Liver (tissue), 9 donors: ENCODE measurements around the gene FBXO3. TPM values are rescaled to one million over a fixed set of nuclear protein-coding genes. Genes with fewer than 3 reads are reported as not detected.
A peak's percentile ranks its signal among the peaks of the same experiment; 100 is the strongest.

Source experiments
- DNase-seq: peaks from one replicate; pipeline ENCODE4 v3.0.0-alpha.2; 2017; ENCODE audit warnings: low spot score
- H3K27ac ChIP-seq, 2 donors: one replicate each; pipeline ENCODE4 v1.7.0; 2013; ENCODE audit warnings: inconsistent platforms in 2 of 2, low read length in 2 of 2, control low read depth in 1 of 2, low read depth in 1 of 2, mild to moderate bottlenecking in 1 of 2
- H3K27me3 ChIP-seq, 4 donors: one replicate each; pipeline versions ENCODE4 v1.6.1 to v1.7.0; 2013; ENCODE audit warnings: low read length in 3 of 4, inconsistent platforms in 1 of 4, mild to moderate bottlenecking in 1 of 4, moderate library complexity in 1 of 4; ENCODE audit not compliant: control insufficient read depth in 4 of 4, insufficient read depth in 4 of 4
- H3K36me3 ChIP-seq, 4 donors: one replicate each; pipeline versions ENCODE4 v1.6.1 to v1.7.0; 2013; ENCODE audit warnings: low read length in 3 of 4, mild to moderate bottlenecking in 3 of 4, low read depth in 1 of 4, moderate library complexity in 1 of 4; ENCODE audit not compliant: control insufficient read depth in 4 of 4, insufficient read depth in 3 of 4
- H3K4me1 ChIP-seq, 4 donors: one replicate each; pipeline versions ENCODE4 v1.6.1 to v1.7.0; 2013; ENCODE audit warnings: low read length in 3 of 4, mild to moderate bottlenecking in 3 of 4, moderate library complexity in 1 of 4; ENCODE audit not compliant: control insufficient read depth in 4 of 4, insufficient read depth in 4 of 4
- H3K4me3 ChIP-seq, 3 donors: one replicate each; pipeline versions ENCODE4 v1.6.1 to v1.7.0; 2013; ENCODE audit warnings: low read length in 3 of 3, control low read depth in 1 of 3, low read depth in 1 of 3, mild to moderate bottlenecking in 1 of 3
- H3K9ac ChIP-seq, 2 donors: one replicate each; pipeline ENCODE4 v1.7.0; 2013; ENCODE audit warnings: low read length in 2 of 2, mild to moderate bottlenecking in 2 of 2, moderate library complexity in 2 of 2, control low read depth in 1 of 2, low read depth in 1 of 2
- H3K9me3 ChIP-seq, 4 donors: one replicate each; pipeline versions ENCODE4 v1.6.1 to v1.7.0; 2013; ENCODE audit warnings: low read length in 3 of 4; ENCODE audit not compliant: control insufficient read depth in 4 of 4
- EGR1 ChIP-seq, 2 donors: IDR thresholded peaks; 2 replicates each; pipeline ENCODE4 v1.6.1; 2016 to 2018; ENCODE audit warnings: antibody characterized with exemption in 2 of 2, low read depth in 2 of 2
- FOXA1 ChIP-seq: IDR thresholded peaks from 2 replicates; pipeline ENCODE4 v1.6.1; 2016; ENCODE audit warnings: antibody characterized with exemption
- FOXA2 ChIP-seq: IDR thresholded peaks from 2 replicates; pipeline ENCODE4 v1.6.1; 2016; ENCODE audit warnings: antibody characterized with exemption
- GABPA ChIP-seq, 2 donors: IDR thresholded peaks in 1 of 2; conservative IDR thresholded peaks in 1 of 2; 2 replicates each; pipeline ENCODE4 v1.6.1; 2016; ENCODE audit warnings: antibody characterized with exemption in 2 of 2, mild to moderate bottlenecking in 1 of 2, moderate library complexity in 1 of 2
- HNF4A ChIP-seq, 2 donors: conservative IDR thresholded peaks; 2 replicates each; pipeline ENCODE4 v1.6.1; 2016; ENCODE audit warnings: antibody characterized with exemption in 2 of 2, mild to moderate bottlenecking in 2 of 2
- JUND ChIP-seq, 2 donors: IDR thresholded peaks; 2 replicates each; pipeline ENCODE4 v1.6.1; 2016; ENCODE audit warnings: antibody characterized with exemption in 2 of 2
- NR2F2 ChIP-seq: IDR thresholded peaks from 2 replicates; pipeline ENCODE4 v1.6.1; 2016; ENCODE audit warnings: antibody characterized with exemption
- RAD21 ChIP-seq, 2 donors: IDR thresholded peaks; 2 replicates each; pipeline ENCODE4 v1.6.1; 2016; ENCODE audit warnings: antibody characterized with exemption in 2 of 2, mild to moderate bottlenecking in 2 of 2
- RXRA ChIP-seq, 2 donors: IDR thresholded peaks; 2 replicates each; pipeline ENCODE4 v1.6.1; 2017 to 2018; ENCODE audit warnings: antibody characterized with exemption in 2 of 2, mild to moderate bottlenecking in 1 of 2
- SP1 ChIP-seq: IDR thresholded peaks from 2 replicates; pipeline ENCODE4 v1.6.1; 2018; ENCODE audit warnings: antibody characterized with exemption, mild to moderate bottlenecking
- TAF1 ChIP-seq: conservative IDR thresholded peaks from 2 replicates; pipeline ENCODE4 v1.6.1; 2016; ENCODE audit warnings: antibody characterized with exemption, mild to moderate bottlenecking
- YY1 ChIP-seq: IDR thresholded peaks from 2 replicates; pipeline ENCODE4 v1.6.1; 2016; ENCODE audit warnings: antibody characterized with exemption, mild to moderate bottlenecking
- WGBS: extraction: QIAGEN DNeasy Blood & Tissue Kit; methylation state at CpG from one replicate; pipeline ENCODE4 v1.1.7; 2013; 5-methylcytosine and 5-hydroxymethylcytosine counted together
- polyA plus RNA-seq, 2 donors: library from polyadenylated mRNA; stranded (reverse) in 1 of 2; unstranded in 1 of 2; fragments of 200-250 nt in 1 of 2; fragments of >200 nt in 1 of 2; fragmentation: Nextera tagmentation in 1 of 2; extraction: Ambion mirVana in 1 of 2; gene quantifications; one replicate each; pipeline versions ENCODE4 v1.2.1 to v1.2.3, GENCODE V29; 2013 to 2015
- total RNA-seq, 2 donors: library from RNA; depleted of rRNA; stranded (reverse); fragments of >200 nt; gene quantifications; one replicate each; pipeline ENCODE4 v1.2.3, GENCODE V29; 2014
- TF ChIP-seq, protein P1 (sequence below): IDR thresholded peaks from 2 replicates; pipeline ENCODE4 v1.6.1; 2016; ENCODE audit warnings: antibody characterized with exemption
- TF ChIP-seq, protein P2 (sequence below): IDR thresholded peaks from 2 replicates; pipeline ENCODE4 v1.6.1; 2016; ENCODE audit warnings: antibody characterized with exemption
- TF ChIP-seq, protein P3 (sequence below): IDR thresholded peaks from 2 replicates; pipeline ENCODE4 v1.6.1; 2016; ENCODE audit warnings: antibody characterized with exemption
- TF ChIP-seq, protein P4 (sequence below): IDR thresholded peaks from 2 replicates; pipeline ENCODE4 v1.6.1; 2016; ENCODE audit warnings: antibody characterized with exemption, mild to moderate bottlenecking
- donor health status: healthy.
- donor health status: healthy.
- donor health status: healthy.
- donor health status: healthy.
- donor health status: healthy.

FBXO3 gene
- total and polyA plus RNA-seq, 4 donors, result 12.2 to 36.4 (median 18.8) TPM

DNA sequence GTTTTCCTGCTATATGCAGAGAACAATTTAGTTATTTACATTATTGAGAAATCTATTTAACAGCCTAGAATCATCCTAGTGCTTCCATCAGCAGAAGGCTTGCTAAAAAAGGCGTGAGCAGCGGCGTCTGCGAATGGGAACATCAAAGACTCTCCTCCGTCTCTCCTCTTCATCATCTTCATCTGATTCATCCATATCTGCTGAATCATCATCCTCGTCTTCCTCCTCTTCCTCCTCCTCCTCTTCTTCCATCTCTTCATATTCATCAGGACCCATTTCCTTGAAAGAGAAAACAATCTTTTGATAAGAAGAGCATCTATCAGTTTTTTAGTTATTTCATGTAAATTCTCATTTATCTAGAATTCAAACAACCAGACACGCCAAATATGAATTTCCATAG is 32.5 kb downstream of the FBXO3 start:
- 91% methylated on average over 7 of the region's 7 CpGs for WGBS
- peaks cover 0 to 9% (median 6%) of the 10 kb centered on the region in 4 donors for H3K36me3 ChIP-seq

DNA sequence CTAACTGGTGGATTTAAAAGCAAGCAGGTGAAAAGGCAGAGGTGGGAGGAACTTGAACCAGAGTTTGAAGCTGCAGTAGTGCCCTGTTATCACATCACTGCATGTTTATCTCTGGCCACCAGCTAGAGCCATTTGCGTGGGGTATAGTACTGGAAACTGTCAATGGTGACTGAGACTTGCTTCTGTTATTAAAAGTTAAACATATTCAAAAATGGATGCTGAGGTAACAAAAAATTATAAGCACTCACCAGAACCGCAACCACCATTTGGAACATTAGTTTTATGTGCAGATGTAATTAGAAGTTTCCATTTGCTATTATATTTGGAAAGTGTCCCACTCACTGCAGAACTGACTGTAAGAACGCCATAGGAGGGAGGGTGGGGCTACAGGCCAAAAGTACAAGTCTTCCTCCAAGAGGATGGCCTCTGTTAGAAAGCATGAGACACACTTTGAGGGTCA is 36.9 kb downstream of the FBXO3 start:
- Histone ChIP-seq H3K4me1 (peaks cover 0 to 21% (median 10%) of the 10 kb centered on the region in 4 donors), H3K9me3 (no peaks in the 10 kb centered on the region), H3K27ac (peak overlapping the region; percentile 94), H3K4me3 (no peak overlapping the region), H3K27me3 (no peaks in the 10 kb centered on the region), H3K36me3 (no peaks in the 10 kb centered on the region), H3K9ac (peak overlapping the region in 1 of 2 donors; percentile 21)
- TF ChIP-seq YY1, result no peak
- WGBS, result 76% methylated on average over 3 of the region's 3 CpGs
- no peak for DNase-seq

More for the DNA sequence above, 32.5 kb downstream of the FBXO3 start:
- Histone ChIP-seq H3K9me3 (no peaks in the 10 kb centered on the region), H3K27ac (no peak overlapping the region), H3K9ac (no peak overlapping the region), H3K4me1 (peaks cover 0 to 17% (median 7%) of the 10 kb centered on the region in 4 donors), H3K4me3 (no peak overlapping the region), H3K27me3 (no peaks in the 10 kb centered on the region)
- DNase-seq, result no peak
- TF ChIP-seq EGR1 (IDR thresholded peaks at IDR 0.05; ENCODE audit: low read depth in 2 of 2) (no peak), TAF1 (no peak), SP1 (no peak), FOXA1 (no peak), HNF4A (conservative IDR thresholded peaks at IDR 0.05) (no peak), RAD21 (IDR thresholded peaks at IDR 0.05) (no peak), FOXA2 (no peak), JUND (IDR thresholded peaks at IDR 0.05) (no peak), GABPA (IDR thresholded peaks at IDR 0.05 in 1 of 2, conservative IDR thresholded peaks at IDR 0.05 in 1 of 2) (no peak), YY1 (no peak)
- TF ChIP-seq, protein P1, sequence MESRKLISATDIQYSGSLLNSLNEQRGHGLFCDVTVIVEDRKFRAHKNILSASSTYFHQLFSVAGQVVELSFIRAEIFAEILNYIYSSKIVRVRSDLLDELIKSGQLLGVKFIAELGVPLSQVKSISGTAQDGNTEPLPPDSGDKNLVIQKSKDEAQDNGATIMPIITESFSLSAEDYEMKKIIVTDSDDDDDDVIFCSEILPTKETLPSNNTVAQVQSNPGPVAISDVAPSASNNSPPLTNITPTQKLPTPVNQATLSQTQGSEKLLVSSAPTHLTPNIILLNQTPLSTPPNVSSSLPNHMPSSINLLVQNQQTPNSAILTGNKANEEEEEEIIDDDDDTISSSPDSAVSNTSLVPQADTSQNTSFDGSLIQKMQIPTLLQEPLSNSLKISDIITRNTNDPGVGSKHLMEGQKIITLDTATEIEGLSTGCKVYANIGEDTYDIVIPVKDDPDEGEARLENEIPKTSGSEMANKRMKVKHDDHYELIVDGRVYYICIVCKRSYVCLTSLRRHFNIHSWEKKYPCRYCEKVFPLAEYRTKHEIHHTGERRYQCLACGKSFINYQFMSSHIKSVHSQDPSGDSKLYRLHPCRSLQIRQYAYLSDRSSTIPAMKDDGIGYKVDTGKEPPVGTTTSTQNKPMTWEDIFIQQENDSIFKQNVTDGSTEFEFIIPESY, result no peak

DNA sequence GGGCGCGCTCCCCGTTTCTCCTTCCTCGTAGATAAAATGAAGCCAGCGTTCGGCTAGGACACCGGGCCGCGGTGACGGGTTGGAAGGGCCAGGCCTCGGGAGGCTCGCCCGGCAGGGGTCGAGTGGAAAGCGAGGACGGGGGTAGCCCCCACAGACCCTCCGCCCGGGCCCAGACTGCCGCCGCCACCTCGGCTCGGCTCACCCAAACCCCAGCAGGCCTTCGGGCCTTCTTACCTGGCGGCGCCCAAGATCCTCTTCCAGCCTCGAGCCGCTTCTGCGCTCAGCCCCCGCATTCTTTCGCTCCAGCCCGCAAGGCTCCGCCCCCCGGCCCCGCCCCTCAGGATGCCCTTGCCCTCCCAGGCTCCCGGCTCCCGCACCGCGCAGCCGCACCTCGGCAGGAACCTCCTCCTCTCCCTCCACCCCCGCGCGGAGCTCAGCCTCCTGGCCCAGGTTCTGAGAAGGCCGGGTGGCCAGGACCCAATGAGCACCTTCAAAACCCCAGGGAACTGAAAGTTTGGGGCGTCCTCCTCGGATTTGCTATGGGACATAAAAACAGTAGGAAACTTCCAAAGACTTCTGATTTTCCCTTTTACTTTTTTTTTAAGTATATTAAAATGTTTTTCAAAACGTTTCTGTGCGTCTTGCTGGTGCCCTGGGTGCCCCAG is 38.0 kb downstream of the FBXO3 start, which contains the start of gene CD59:
Gene CD59 (minus strand): TSS at position 276 of the 665 bp plus-strand sequence. CDS start 13,978 bp downstream, outside the sequence.
- Histone ChIP-seq H3K27me3 (no peaks in the 10 kb centered on the region), H3K9ac (peak within 1 kb of the TSS; percentile 60 to 64), H3K4me1 (peaks cover 0 to 27% (median 10%) of the 10 kb centered on the region in 4 donors), H3K36me3 (no peaks in the 10 kb centered on the region), H3K4me3 (peak within 1 kb of the TSS; percentile 57 to 95 (median 77)), H3K27ac (peak within 1 kb of the TSS; percentile 94), H3K9me3 (no peaks in the 10 kb centered on the region)
- 1% methylated on average over 48 of the region's 48 CpGs for WGBS
- TF ChIP-seq, protein P2, sequence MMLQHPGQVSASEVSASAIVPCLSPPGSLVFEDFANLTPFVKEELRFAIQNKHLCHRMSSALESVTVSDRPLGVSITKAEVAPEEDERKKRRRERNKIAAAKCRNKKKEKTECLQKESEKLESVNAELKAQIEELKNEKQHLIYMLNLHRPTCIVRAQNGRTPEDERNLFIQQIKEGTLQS, result no peak
- TF ChIP-seq JUND (IDR thresholded peaks at IDR 0.05), result peak; percentile 7 to 36
- peak in 1 of 2 donors; percentile 2 for TF ChIP-seq RXRA (IDR thresholded peaks at IDR 0.05)
- TF ChIP-seq, protein P1, result no peak
- peak; percentile 15 for TF ChIP-seq NR2F2
- no peak for TF ChIP-seq YY1
- TF ChIP-seq EGR1 (IDR thresholded peaks at IDR 0.05; ENCODE audit: low read depth in 2 of 2), result peak; percentile 94 to 98
- TF ChIP-seq SP1, result peak; percentile 64
- peak; percentile 53 for TF ChIP-seq TAF1
- peak in 1 of 2 donors; percentile 19 for TF ChIP-seq HNF4A (conservative IDR thresholded peaks at IDR 0.05)
- TF ChIP-seq, protein P3, sequence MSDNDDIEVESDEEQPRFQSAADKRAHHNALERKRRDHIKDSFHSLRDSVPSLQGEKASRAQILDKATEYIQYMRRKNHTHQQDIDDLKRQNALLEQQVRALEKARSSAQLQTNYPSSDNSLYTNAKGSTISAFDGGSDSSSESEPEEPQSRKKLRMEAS, result no peak
- peak; percentile 18 for TF ChIP-seq FOXA1
- peak; percentile 14 to 15 for TF ChIP-seq RAD21 (IDR thresholded peaks at IDR 0.05)
- TF ChIP-seq, protein P4, sequence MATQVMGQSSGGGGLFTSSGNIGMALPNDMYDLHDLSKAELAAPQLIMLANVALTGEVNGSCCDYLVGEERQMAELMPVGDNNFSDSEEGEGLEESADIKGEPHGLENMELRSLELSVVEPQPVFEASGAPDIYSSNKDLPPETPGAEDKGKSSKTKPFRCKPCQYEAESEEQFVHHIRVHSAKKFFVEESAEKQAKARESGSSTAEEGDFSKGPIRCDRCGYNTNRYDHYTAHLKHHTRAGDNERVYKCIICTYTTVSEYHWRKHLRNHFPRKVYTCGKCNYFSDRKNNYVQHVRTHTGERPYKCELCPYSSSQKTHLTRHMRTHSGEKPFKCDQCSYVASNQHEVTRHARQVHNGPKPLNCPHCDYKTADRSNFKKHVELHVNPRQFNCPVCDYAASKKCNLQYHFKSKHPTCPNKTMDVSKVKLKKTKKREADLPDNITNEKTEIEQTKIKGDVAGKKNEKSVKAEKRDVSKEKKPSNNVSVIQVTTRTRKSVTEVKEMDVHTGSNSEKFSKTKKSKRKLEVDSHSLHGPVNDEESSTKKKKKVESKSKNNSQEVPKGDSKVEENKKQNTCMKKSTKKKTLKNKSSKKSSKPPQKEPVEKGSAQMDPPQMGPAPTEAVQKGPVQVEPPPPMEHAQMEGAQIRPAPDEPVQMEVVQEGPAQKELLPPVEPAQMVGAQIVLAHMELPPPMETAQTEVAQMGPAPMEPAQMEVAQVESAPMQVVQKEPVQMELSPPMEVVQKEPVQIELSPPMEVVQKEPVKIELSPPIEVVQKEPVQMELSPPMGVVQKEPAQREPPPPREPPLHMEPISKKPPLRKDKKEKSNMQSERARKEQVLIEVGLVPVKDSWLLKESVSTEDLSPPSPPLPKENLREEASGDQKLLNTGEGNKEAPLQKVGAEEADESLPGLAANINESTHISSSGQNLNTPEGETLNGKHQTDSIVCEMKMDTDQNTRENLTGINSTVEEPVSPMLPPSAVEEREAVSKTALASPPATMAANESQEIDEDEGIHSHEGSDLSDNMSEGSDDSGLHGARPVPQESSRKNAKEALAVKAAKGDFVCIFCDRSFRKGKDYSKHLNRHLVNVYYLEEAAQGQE, result peak; percentile 66
- peak; percentile 99 for DNase-seq
